Right lobe of liver (tissue), 6 donors: ENCODE measurements around the gene SNRPD3. TPM values are rescaled to one million over a fixed set of nuclear protein-coding genes. Genes with fewer than 3 reads are reported as not detected.

Source experiments
- ATAC-seq, 4 donors: fragments of 200-7000 bp; cut with Tn5 transposase; one replicate each; pipeline ENCODE4 v1.9.1; 2020; ENCODE audit warnings: mild to moderate bottlenecking in 4 of 4, moderate library complexity in 4 of 4
- DNase-seq, 3 donors: peaks; one replicate each; pipeline ENCODE4 v3.0.0-alpha.2; 2020
- H3K27ac ChIP-seq, 3 donors: fragments of 200-600 bp; one replicate each; pipeline ENCODE4 v1.8.0; 2022
- H3K27me3 ChIP-seq, 2 donors: fragments of 200-600 bp; one replicate each; pipeline ENCODE4 v1.8.0; 2022
- H3K36me3 ChIP-seq, 4 donors: fragments of 200-600 bp; sonication (generic) in 1 of 4; one replicate each; pipeline versions ENCODE4 v1.5.1 to v1.8.0; 2017 to 2022; ENCODE audit warnings: control low read depth in 1 of 4
- H3K4me1 ChIP-seq, 4 donors: fragments of 200-600 bp; sonication (generic) in 1 of 4; one replicate each; pipeline versions ENCODE4 v1.5.1 to v1.8.0; 2017 to 2022; ENCODE audit warnings: control low read depth in 1 of 4
- H3K4me3 ChIP-seq, 3 donors: fragments of 200-600 bp; one replicate each; pipeline ENCODE4 v1.8.0; 2022
- H3K9me3 ChIP-seq, 4 donors: fragments of 200-600 bp; sonication (generic) in 1 of 4; one replicate each; pipeline versions ENCODE4 v1.5.1 to v1.8.0; 2017 to 2022; ENCODE audit warnings: control low read depth in 1 of 4
- POLR2A ChIP-seq: fragments of 450-650 bp; IDR thresholded peaks from one replicate; pipeline ENCODE4 v1.6.1; 2017; ENCODE audit warnings: antibody characterized with exemption, mild to moderate bottlenecking
- WGBS: methylation state at CpG from one replicate; pipeline ENCODE4 v1.1.6; 2018; ENCODE audit warnings: low coverage, low lambda C conversion rate; ENCODE audit not compliant: insufficient coverage; ENCODE audit errors: missing lambda C conversion rate; 5-methylcytosine and 5-hydroxymethylcytosine counted together
- intact Hi-C, 2 donors: fragments of 100-400 bp; cut with DNase I; formaldehyde crosslinking; loops; one replicate each; pipeline versions ENCODE4 v1.11.2 to v1.14.1; 2022
- total RNA-seq, 6 experiments: library from RNA; depleted of rRNA in 2 of 6; stranded (reverse); fragments of >200 nt in 2 of 6; fragmentation: NEBNext Ultra II Directional in 3 of 6; extraction: Animal tissue kit (Norgen Biotek cat#: 25700) in 3 of 6; gene quantifications; one replicate each; pipeline versions ENCODE4 v1.1.0 to v1.2.4, GENCODE V29; 2016 to 2023
- TF ChIP-seq, protein P1 (sequence below), 4 donors: fragments of 200-600 bp in 3 of 4; fragments of 450-650 bp in 1 of 4; IDR thresholded peaks; one replicate each; pipeline versions ENCODE4 v1.5.1 to v1.8.0; 2016 to 2022; ENCODE audit warnings: antibody characterized with exemption in 4 of 4, mild to moderate bottlenecking in 2 of 4
- donor health status: DM: no; HTN: yes; CAD: no.
- donor health status: DM: no; HTN: no; CAD: no.
- donor health status: DM: no; HTN: no; CAD: no.
- donor health status: DM: no; HTN: yes; CAD: no.
- donor health status: DM: no; HTN: yes; CAD: no.

The SNRPD3 gene
- total RNA-seq, 6 experiments from 2014 or later = 43.3 to 180 (median 53.4) TPM

DNA sequence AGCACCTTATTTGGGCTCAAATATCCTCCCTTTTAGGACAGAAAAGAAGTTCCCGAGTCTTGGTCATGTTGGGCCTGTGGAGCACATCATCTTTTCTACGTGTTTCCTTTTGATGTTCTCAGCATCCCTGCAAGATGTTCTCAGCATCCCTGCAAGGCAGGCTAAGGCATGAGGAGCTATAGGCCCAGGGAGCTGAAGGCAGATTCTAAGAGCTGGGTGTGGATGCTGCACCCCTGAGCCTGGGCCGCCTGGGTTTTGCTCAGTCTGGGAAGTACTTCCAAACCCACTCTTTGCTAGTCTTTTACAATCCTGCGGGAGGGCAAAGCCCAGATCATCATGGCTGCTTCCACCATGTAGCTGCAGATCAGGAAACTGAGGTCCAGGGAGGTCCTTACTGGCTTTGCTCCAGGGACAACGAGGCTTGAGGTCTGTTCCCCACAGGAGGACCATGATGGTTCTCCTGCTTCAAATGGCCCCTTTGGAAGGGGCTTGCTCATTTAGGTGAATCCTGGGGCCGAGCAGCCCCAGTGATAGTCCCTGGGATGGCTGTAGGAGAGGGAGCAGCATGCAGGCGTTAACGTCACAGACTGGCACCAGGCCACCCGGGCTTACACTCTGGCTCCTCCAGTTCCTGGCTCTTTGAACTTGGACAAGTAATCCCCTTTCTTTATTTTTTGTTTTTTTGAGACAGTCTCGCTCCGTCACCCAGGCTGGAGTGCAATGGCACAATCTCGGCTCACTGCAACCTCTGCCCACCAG lies 26.4 kb downstream of the SNRPD3 start:
- Histone ChIP-seq H3K27ac (no peak overlapping the region), H3K36me3 (peaks cover 0 to 5% (median 0%) of the 10 kb centered on the region in 4 donors), H3K9me3 (no peaks in the 10 kb centered on the region), H3K27me3 (no peaks in the 10 kb centered on the region), H3K4me3 (no peak overlapping the region), H3K4me1 (peaks cover 0 to 25% (median 12%) of the 10 kb centered on the region in 4 donors)
- no peak for ATAC-seq
- WGBS = 87% methylated on average over 9 of the region's 12 CpGs
- no peak for DNase-seq
- TF ChIP-seq POLR2A = no peak
- TF ChIP-seq, protein P1, sequence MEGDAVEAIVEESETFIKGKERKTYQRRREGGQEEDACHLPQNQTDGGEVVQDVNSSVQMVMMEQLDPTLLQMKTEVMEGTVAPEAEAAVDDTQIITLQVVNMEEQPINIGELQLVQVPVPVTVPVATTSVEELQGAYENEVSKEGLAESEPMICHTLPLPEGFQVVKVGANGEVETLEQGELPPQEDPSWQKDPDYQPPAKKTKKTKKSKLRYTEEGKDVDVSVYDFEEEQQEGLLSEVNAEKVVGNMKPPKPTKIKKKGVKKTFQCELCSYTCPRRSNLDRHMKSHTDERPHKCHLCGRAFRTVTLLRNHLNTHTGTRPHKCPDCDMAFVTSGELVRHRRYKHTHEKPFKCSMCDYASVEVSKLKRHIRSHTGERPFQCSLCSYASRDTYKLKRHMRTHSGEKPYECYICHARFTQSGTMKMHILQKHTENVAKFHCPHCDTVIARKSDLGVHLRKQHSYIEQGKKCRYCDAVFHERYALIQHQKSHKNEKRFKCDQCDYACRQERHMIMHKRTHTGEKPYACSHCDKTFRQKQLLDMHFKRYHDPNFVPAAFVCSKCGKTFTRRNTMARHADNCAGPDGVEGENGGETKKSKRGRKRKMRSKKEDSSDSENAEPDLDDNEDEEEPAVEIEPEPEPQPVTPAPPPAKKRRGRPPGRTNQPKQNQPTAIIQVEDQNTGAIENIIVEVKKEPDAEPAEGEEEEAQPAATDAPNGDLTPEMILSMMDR (IDR thresholded peaks at IDR 0.05) = no peak
- intact Hi-C loops = no loop called here

DNA sequence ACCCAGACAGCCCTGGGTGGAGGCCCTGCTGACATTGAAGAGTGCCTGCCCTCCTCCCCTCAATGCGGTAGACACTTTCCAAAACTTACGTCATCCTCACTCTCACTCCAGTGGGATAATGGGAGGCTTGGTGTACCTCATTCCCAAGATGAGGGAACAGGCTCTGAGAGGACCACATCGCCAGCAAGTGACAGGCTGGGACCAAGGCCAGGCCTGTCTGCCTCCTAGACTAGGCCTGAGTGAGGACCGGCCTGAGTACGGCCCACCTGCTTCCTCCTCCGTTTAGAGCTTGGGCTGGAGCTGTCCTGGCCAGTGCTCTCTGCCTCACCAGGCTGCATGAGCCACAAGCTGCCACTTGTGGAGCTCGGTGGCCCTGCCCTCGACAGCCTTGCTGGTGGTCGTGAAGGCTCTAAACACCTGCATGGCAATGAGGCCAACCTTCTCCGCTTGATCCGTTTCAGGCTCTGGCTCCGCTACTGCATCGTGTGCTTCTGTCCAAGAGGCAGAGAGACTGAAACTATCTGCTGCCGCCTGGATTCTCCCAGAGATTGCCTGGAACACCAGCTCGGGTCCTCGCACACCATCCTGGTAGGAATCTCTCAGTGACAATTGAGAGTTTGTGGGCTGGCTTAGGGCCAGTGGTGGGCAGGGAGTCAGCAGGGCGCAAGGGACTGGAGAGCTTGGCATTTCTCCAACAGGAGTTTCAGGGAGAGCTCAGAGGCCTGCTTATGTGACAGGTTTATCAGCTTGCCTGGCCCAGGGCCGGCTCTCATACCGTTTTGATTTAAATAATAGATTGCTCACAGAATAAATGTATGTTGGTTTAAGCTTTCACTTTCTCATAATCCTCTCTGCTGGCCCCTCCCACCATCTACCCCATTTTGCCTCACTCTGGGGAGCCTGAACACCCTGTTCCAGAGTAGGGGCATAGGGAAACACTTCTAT lies 27.7 kb downstream of the SNRPD3 start:
- H3K27me3 ChIP-seq = no peaks in the 10 kb centered on the region
- peaks cover 0 to 14% (median 7%) of the 10 kb centered on the region in 4 donors for H3K4me1 ChIP-seq
- 69% methylated on average over 11 of the region's 19 CpGs for WGBS
- H3K9me3 ChIP-seq = no peaks in the 10 kb centered on the region
- intact Hi-C loops = no loop called here
- no peak for TF ChIP-seq POLR2A
- TF ChIP-seq, protein P1 (IDR thresholded peaks at IDR 0.05) = no peak
- H3K27ac ChIP-seq = peak overlapping the region in 2 of 3 donors; percentile 13 to 43
- DNase-seq (no peak), ATAC-seq (peak; percentile 8 to 43 (median 24))
- H3K4me3 ChIP-seq = no peak overlapping the region
- H3K36me3 ChIP-seq = peaks cover 0 to 8% (median 0%) of the 10 kb centered on the region in 4 donors

GRCh38 chr22:24584166-24584790 lies 28.5 kb downstream of the SNRPD3 start:
- intact Hi-C loops = no loop called here
- WGBS = 67% methylated on average over 1 of the region's 5 CpGs
- no peak for TF ChIP-seq POLR2A
- TF ChIP-seq, protein P1 (IDR thresholded peaks at IDR 0.05) = no peak

DNA sequence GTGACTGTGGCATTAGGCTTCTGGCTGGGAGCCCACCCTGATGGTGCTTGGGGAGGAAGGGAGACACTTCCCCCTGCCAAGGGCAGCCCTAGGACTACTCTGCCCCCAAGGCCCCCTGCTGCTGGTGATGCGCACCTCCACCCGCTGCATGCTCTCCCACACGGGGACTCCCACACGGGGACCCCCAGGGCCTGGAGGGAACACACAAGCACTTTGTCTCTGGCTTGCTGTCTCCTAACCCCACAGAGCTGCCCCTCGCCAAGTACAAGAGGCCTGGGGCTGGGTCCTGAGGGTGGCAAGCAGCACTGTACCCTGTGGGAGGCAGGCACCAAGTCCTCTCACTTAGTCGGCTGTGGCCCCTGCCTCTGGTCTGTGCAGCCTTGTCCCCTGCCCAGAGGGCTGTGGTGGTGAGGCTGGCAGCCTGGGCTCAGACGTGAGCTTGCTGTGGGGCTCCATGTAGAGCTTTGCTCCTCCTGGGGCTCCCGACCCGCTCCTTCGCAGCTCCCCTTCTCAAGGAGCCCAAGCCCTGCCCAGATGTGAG lies 29.1 kb downstream of the SNRPD3 start:
- ATAC-seq = no peak
- no peak overlapping the region for H3K4me3 ChIP-seq
- no peaks in the 10 kb centered on the region for H3K27me3 ChIP-seq
- intact Hi-C loops = no loop called here
- peaks cover 0 to 15% (median 0%) of the 10 kb centered on the region in 4 donors for H3K36me3 ChIP-seq
- peaks cover 0 to 9% (median 0%) of the 10 kb centered on the region in 4 donors for H3K4me1 ChIP-seq
- H3K27ac ChIP-seq = no peak overlapping the region
- no peak for DNase-seq
- H3K9me3 ChIP-seq = no peaks in the 10 kb centered on the region
- WGBS = no CpG with 5 or more reads among the region's 10 CpGs
- TF ChIP-seq, protein P1 (IDR thresholded peaks at IDR 0.05) = no peak
- TF ChIP-seq POLR2A = no peak

More at GRCh38 chr22:24584166-24584790, 28.5 kb downstream of the SNRPD3 start:
- no peak overlapping the region for H3K4me3 ChIP-seq
- H3K36me3 ChIP-seq = peaks cover 0 to 15% (median 0%) of the 10 kb centered on the region in 4 donors
- H3K4me1 ChIP-seq = peaks cover 0 to 9% (median 2%) of the 10 kb centered on the region in 4 donors
- DNase-seq (no peak), ATAC-seq (peak in 1 of 4 donors; percentile 3)
- peak overlapping the region in 2 of 3 donors; percentile 13 to 43 for H3K27ac ChIP-seq
- no peaks in the 10 kb centered on the region for H3K9me3 ChIP-seq
- no peaks in the 10 kb centered on the region for H3K27me3 ChIP-seq
